Measurements from ENCODE around the gene CC2D1B.
A peak's percentile ranks its signal among the peaks of the same experiment; 100 is the strongest.

CC2D1B gene

DNA sequence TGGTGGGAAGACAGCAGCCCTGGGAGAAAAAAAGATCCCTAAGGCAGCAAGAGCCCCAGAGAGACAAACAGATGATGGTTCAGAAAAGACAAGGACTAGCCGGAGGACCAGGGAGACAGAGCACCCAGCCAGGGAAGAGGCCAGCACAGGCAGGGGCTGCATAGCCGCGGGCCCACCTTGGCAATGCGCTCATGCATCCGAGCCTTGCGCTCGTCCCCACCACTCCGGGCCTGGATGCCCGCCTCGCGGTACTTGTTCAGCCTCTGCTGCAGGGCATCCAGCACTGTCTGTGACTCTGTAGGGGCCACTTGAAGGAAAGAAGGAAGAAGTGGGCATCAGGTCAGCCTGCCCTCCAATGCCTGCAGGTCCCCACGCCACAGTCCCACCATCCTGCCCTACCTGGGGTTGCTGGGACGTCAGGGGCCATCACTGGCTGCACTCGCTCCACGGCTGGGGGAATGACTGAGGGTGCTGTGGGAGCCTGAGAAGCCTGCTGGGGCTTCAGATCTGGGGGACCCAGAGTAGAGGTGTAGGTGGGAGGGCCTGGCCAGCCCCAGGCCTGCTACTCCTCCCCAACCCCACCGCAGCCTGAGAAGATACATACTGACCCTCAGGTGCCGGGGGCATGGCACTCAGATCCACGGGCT lies 7.0 kb downstream of the CC2D1B start:
- DNase-seq, result no peak

- no peak for DNase-seq
Observed at GRCh38 chr1:52357397-52357796, 8.6 kb downstream of the CC2D1B start.

- no peak for DNase-seq
Observed at GRCh38 chr1:52356818-52357355, 9.1 kb downstream of the CC2D1B start.

DNA sequence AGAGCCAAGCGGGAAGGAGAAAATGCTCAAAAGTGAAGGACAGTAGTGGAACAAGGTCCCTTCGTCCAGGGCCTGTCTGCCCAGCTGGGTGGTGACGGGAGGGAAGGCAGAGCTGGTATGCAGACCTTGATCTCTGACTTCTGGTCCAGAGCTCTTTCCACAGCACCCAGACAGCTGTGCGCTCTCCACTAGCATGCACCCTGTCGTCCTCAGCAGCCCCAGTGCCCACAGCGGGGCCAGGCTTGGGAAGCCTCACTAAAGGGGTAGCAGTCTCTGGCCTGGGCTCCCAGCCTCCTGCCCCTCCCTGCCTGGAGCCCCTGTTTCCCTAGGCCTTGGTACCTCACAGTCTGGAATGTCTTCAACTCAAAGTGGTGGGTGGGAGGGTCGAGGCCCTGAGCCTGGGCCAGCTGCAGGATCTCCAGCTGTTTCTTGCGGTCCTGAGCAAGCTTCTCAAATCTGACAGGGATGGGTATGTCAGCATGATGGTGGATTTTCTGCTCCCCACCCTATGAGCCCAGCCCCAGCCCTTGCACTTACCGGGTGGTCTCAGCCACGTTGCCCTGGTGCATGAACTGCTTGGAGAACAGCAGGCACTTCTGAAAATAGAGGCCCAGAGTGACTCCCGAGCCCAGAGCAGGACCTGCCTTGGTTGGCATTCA lies 10.0 kb downstream of the CC2D1B start:
- DNase-seq, result no peak

DNA sequence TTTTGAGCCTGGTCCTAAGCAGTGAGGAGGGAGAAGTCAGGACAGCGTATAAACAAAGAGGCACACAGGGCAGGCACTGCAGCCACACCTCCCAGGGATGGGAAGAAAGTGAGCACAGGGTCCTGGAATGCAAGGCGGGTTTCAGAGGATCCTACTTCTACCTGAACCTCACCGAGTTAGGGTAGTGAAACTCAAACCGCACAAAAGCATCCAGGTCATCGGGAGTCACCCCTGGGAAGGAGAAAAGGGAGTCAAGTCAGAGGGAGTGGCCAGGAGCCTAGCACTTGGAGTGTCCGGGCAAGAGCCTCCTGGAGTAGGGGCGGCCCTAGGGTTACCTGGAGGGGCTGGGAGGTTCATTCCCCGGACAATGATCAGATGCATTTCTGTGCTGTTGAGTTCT lies 10.6 kb downstream of the CC2D1B start:
- no peak for DNase-seq

DNA sequence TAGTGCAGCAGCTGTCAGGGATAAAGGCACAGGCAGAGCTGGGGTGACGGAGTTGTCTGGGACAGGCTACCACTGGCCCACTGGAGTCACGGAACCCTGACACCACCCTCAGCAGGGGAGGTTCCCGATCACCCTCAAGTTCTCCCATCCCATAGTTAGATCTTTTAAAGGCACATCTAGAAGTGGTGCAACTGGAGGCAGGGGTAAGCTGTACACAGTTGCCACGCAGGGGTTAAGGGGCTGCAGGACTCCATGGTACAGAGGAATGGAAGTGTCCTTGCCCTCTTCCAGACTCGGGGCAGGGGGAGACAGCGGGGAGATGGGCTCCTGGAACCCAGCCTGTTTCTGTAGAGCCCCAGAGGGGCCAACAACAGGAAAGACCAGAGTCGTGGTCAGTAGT lies 13.3 kb downstream of the CC2D1B start:
- no peak for DNase-seq

- DNase-seq, result peak; percentile 27 to 35
Observed at GRCh38 chr1:52348704-52349300, 17.2 kb downstream of the CC2D1B start.

- no peak for DNase-seq
Observed at GRCh38 chr1:52346653-52347052, 19.4 kb downstream of the CC2D1B start.

DNA sequence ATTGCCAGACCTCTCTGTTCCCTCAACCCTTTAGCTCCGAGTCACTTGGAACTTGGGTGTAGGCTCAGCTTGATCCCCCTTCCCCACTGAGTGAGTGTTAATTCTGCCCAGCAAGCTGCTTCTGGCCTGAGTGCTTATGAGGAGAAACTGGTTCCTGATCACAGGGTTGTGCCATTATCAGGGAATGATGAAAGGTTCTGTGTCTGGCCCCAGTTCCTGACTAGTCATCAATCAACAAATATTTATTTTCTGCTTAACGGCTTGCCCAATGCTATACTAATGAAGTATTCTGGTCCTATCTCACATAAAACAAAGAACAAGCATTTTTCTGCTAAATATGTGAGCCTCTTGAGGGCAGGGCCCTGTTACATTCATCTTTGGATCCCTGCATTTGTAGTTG lies 20.8 kb downstream of the CC2D1B start:
- DNase-seq, result no peak

DNA sequence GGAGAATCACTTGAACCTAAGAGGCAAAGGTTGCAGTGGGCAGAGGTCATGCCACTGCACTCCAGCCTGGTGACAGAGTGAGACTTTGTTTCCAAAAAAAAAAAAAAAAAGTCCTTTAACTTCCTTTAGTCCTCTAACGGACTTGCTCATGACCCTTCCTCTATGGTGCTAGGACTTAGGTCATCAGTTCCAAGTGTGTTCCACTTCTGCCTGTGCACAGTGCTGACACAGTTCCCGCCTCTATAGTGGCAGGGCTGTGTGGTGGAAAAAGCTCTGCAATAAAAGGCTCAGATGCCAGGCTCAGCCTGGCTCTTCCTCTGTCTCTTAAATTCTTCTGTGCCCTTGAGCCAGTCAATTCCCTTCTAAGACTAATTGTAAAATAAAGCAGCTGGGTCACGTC lies 22.0 kb downstream of the CC2D1B start:
- DNase-seq, result no peak

- no peak for DNase-seq
Observed at GRCh38 chr1:52341655-52342260, 24.2 kb downstream of the CC2D1B start.

DNA sequence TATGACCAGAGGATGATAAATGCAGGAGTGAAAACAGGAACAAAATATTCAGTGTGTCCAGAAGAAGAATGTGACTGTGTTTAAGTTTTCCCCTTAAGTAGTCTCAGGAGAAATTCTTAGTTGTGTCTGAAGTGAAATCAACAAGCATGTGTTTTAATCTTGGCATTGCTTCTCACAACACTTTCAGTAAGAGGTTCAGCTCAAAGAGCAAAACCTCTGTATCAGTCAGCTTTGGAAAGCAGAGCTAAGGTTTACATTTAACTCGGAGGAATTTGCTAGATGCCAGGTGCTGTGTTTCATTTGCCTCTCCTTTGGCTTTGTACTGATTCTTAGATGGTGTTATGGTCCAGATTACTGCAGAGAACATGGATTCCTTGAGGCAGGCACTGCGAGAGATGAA lies 28.6 kb downstream of the CC2D1B start:
- no peak for DNase-seq

GRCh38 chr1:52334906-52335528 lies 31.0 kb downstream of the CC2D1B start:
- DNase-seq, result no peak

DNA sequence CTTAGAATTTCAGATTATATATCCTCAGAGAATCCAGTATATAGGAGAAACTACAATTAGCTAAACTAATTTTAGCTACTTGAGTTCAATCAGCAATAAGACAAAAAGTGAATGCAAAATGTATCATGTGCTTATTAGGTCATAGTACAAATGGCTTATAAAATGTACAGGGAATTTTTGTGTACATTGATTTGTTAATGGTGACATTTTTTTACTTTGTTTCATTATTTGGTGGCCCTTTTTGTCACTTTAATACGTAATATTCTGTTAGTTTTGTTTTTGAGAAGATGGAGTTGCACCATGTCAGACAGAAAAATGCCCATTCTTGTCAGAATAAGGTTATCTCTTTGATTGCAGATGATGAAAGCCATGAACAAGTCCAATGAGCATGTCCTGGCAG lies 33.6 kb downstream of the CC2D1B start:
- DNase-seq, result no peak

DNA sequence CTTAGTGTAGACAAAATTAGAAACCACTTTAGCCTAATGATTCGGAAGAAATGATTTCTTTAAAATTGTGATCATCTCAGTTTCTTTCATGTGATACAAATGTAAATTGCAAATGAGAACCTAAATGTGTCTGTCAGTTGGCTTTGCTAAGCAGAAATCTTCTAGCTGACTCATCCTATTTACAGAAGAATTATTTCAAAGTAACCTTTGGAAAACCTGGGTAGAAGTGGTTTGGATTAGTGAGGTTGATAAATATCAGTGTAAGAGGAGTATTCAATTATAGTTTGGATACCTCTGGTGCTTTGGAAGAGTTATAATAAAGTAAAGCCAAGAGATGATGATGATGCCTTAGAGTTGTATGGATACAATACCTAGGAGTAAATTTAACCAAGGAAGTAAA lies 37.4 kb downstream of the CC2D1B start:
- DNase-seq, result no peak

DNA sequence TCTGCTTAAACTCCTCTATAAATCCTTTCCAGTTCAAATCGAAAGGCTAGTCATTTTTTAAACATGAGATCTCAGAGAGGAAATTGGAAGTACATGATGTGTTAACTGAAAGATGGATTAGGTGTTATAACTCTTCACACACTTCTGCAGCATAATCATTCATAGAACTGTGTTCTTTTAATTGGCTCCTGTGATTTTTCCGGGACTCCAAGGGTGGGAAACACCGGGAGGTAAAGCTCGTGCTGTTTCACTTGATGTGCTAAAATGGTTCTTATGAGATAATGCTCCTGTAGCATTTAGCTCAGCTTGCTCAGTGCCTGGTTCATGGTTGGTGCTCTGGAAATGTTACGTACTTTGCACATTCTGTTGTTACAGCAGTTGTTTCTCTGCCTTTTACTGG lies 40.2 kb downstream of the CC2D1B start:
- DNase-seq, result no peak

DNA sequence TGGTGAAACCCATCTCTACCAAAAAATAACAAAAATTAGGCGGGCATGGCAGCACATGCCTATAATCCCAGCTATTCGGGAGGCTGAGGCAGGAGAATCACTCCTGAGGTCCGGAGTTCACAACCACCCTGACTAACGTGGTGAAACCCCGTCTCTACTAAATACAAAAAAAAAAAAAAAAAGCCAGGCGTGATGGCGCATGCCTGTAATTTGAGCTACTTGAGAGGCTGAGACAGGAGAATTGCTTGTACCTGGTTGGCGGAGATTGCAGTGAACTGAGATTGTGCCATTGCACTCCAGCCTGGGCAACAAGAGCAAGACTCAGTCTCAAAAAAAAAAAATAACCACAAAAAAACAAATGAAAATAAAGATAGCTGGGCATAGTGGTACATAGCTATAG lies 42.3 kb downstream of the CC2D1B start:
- no peak for DNase-seq

DNA sequence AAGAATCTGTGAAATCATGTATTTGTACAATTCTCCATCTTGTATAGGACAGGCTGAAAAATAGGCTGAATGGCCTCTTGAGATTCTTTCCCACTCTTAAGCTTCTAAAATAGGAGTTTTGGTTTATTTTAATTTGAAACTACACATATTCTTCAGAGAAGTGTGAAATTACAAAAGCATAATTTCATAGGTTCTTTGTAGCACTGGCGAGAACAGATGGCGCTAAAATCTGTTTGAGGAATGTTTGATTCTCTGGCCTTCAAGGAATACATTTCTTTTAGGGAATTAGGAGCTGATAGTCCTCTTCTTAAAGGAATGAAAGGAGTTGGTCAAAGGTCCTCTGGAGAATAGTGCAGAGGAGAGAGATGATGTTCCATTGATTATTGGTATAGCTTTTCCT lies 44.9 kb downstream of the CC2D1B start:
- DNase-seq, result no peak

DNA sequence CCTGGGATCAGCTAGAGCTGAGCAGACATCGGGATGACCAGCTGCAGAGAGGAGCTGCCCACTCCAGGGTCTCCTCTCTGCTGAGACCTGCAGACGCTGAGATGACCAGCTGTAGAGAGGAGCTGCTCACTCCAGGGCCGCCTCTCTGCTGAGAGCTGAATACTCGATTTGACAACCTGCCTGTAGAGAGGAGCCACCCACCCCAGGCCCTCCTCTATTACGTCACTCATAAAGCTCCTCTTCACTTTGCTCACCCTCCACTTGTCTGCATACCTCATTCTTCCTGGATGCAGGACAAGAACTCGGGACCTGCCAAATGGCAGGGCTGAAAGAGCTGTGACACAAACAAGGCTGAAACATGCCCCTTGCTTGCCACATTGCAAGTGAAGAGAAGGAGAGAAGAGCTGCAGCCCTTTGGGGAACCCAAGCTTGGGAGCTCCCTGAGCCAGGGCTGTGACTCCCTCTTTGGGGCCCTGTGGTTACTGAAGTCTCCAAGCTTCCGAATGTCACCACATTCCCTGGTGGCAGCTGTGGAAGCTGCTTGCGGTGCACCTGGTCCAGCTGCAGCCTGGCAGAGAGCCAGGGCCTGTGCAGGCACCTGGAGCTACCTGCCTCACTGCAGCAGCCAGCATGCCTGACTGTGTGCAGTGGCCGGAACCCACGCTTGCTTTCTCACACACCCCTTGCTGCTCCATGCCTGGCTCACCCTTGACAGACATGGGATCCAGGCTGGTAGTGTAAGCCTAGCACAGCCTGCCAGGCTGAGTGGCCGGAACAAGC lies 59.6 kb downstream of the CC2D1B start:
- DNase-seq, result peak; percentile 53 to 59

DNA sequence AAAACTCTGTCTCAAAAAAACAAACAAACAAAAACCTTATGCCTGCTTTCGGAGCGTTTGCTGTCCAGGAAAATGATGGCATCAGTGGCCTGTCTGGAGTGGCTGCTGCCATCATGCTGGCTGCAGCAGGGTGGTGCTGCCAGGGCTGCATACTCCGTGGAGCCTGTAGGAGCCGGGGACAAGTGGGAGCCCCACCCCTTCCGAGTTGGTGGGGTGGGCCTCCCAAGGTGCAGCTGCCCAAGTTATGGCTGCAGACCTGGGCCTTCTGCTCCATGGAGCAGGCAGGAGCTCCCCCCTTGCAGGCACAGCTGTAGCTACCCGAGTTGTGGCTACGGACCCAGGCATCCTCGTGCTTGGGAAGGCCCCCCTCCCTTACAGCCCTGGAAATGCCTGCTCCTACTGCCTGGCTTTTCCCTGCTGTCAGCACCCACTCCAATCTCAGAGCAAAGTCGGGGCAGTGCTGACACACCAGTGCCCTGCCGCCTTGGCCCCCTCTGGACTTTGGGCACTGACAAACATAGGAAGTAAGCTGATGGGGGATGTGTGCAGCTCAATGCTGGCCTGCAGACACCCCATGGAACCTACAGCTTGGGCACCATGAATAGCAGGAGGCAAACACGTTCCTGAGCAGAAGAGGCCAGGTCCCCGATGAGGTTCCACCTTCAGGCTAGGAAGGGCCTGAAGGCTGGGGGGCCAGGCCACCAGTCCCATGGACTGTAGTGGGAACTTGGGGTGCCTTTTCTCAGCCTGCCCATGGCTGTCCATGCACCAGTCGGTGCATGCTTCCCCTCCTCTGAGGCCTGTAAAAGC lies 60.4 kb downstream of the CC2D1B start:
- DNase-seq, result no peak

All from SHP77 (cell line).